H1 (cell line): ENCODE results near the gene JAKMIP1. TPM values are rescaled to one million over a fixed set of nuclear protein-coding genes. Genes with fewer than 3 reads are reported as not detected.

Experiments used
- BACH1 ChIP-seq: IDR thresholded peaks from 2 replicates; pipeline ENCODE4 v1.6.1; 2012; ENCODE audit warnings: low read length, improper control_type of control experiment
- MAX ChIP-seq: IDR thresholded peaks from 2 replicates; pipeline ENCODE4 v1.6.1; 2012; ENCODE audit warnings: inconsistent platforms
- NRF1 ChIP-seq: IDR thresholded peaks from 2 replicates; pipeline ENCODE4 v1.6.1; 2011; ENCODE audit warnings: mild to moderate bottlenecking, low read depth, low read length, improper control_type of control experiment
- POLR2A ChIP-seq, 2 experiments: IDR thresholded peaks; 1 replicate in 1 of 2; 2 replicates in 1 of 2; pipeline ENCODE4 v1.6.1; 2011; ENCODE audit warnings: low read depth in 2 of 2, low read length in 2 of 2, mild to moderate bottlenecking in 2 of 2; ENCODE audit errors: control extremely low read depth in 1 of 2
- POLR2AphosphoS5 ChIP-seq: IDR thresholded peaks from 2 replicates; pipeline ENCODE4 v1.6.1; 2011; ENCODE audit warnings: low read depth, low read length
- POU5F1 ChIP-seq: IDR thresholded peaks from 2 replicates; pipeline ENCODE4 v1.6.1; 2011; ENCODE audit warnings: low read depth, mild to moderate bottlenecking, low read length, moderate library complexity
- RNF2 ChIP-seq: fragments of 200-900, 300-1000 bp; sonication (generic); IDR thresholded peaks from 2 replicates; pipeline ENCODE4 v1.7.1; 2016; ENCODE audit warnings: borderline replicate concordance, low read depth, mild to moderate bottlenecking, antibody characterized with exemption, low read length; ENCODE audit not compliant: poor library complexity, severe bottlenecking; ENCODE audit errors: missing control alignments
- SAP30 ChIP-seq: fragments of 300-600 bp; sonication (generic); IDR thresholded peaks from 2 replicates; pipeline ENCODE4 v1.7.1; 2012; ENCODE audit warnings: low read length, moderate library complexity, mild to moderate bottlenecking, inconsistent platforms; ENCODE audit not compliant: insufficient read depth, insufficient replicate concordance
- SP1 ChIP-seq: IDR thresholded peaks from 2 replicates; pipeline ENCODE4 v1.6.1; 2011; ENCODE audit warnings: low read depth, low read length
- SP2 ChIP-seq: IDR thresholded peaks from 2 replicates; pipeline ENCODE4 v1.6.1; 2012; ENCODE audit warnings: mild to moderate bottlenecking, low read length, inconsistent platforms
- SRF ChIP-seq: IDR thresholded peaks from 2 replicates; pipeline ENCODE4 v1.6.1; 2011; ENCODE audit warnings: mild to moderate bottlenecking, low read depth, low read length, moderate library complexity
- ZNF274 ChIP-seq: IDR thresholded peaks from 2 replicates; pipeline ENCODE4 v1.7.0; 2012; ENCODE audit warnings: low read length, borderline replicate concordance; ENCODE audit errors: extremely low read depth
- polyA plus RNA-seq, 7 experiments: library from polyadenylated mRNA; depleted of rRNA in 3 of 7; stranded (reverse) in 5 of 7; unstranded in 2 of 7; fragments of >200 nt in 5 of 7; fragments of 200-250 nt in 2 of 7; gene quantifications; 1 replicate in 5 of 7; 2 replicates in 1 of 7; 4 replicates in 1 of 7; pipeline versions ENCODE4 v1.2.1 to v1.2.3, GENCODE V29; 2011 to 2013; ENCODE audit warnings: missing spikeins in 2 of 7, mixed read lengths in 2 of 7
- total RNA-seq: library from RNA; stranded (reverse); fragmentation: NEBNext Ultra II Directional; extraction: Animal tissue kit (Norgen Biotek cat#: 25700); gene quantifications from 2 replicates; pipeline ENCODE4 v1.2.1, GENCODE V29; 2021
- TF ChIP-seq, protein P1 (sequence below): fragments of 300-600 bp; sonication (generic); IDR thresholded peaks from 2 replicates; pipeline ENCODE4 v1.7.1; 2012; ENCODE audit warnings: low read length, moderate library complexity, mild to moderate bottlenecking, inconsistent platforms; ENCODE audit not compliant: insufficient replicate concordance

JAKMIP1 gene
- total and polyA plus RNA-seq, 2 of the 8 experiments (the other 6 are each of a cell fraction or from before 2014, with no cell fraction given) = 2.5 to 4.4 TPM

GRCh38 chr4:6198278-6198677 lies 2.1 kb downstream of the JAKMIP1 start (continued):
- TF ChIP-seq, protein P1, sequence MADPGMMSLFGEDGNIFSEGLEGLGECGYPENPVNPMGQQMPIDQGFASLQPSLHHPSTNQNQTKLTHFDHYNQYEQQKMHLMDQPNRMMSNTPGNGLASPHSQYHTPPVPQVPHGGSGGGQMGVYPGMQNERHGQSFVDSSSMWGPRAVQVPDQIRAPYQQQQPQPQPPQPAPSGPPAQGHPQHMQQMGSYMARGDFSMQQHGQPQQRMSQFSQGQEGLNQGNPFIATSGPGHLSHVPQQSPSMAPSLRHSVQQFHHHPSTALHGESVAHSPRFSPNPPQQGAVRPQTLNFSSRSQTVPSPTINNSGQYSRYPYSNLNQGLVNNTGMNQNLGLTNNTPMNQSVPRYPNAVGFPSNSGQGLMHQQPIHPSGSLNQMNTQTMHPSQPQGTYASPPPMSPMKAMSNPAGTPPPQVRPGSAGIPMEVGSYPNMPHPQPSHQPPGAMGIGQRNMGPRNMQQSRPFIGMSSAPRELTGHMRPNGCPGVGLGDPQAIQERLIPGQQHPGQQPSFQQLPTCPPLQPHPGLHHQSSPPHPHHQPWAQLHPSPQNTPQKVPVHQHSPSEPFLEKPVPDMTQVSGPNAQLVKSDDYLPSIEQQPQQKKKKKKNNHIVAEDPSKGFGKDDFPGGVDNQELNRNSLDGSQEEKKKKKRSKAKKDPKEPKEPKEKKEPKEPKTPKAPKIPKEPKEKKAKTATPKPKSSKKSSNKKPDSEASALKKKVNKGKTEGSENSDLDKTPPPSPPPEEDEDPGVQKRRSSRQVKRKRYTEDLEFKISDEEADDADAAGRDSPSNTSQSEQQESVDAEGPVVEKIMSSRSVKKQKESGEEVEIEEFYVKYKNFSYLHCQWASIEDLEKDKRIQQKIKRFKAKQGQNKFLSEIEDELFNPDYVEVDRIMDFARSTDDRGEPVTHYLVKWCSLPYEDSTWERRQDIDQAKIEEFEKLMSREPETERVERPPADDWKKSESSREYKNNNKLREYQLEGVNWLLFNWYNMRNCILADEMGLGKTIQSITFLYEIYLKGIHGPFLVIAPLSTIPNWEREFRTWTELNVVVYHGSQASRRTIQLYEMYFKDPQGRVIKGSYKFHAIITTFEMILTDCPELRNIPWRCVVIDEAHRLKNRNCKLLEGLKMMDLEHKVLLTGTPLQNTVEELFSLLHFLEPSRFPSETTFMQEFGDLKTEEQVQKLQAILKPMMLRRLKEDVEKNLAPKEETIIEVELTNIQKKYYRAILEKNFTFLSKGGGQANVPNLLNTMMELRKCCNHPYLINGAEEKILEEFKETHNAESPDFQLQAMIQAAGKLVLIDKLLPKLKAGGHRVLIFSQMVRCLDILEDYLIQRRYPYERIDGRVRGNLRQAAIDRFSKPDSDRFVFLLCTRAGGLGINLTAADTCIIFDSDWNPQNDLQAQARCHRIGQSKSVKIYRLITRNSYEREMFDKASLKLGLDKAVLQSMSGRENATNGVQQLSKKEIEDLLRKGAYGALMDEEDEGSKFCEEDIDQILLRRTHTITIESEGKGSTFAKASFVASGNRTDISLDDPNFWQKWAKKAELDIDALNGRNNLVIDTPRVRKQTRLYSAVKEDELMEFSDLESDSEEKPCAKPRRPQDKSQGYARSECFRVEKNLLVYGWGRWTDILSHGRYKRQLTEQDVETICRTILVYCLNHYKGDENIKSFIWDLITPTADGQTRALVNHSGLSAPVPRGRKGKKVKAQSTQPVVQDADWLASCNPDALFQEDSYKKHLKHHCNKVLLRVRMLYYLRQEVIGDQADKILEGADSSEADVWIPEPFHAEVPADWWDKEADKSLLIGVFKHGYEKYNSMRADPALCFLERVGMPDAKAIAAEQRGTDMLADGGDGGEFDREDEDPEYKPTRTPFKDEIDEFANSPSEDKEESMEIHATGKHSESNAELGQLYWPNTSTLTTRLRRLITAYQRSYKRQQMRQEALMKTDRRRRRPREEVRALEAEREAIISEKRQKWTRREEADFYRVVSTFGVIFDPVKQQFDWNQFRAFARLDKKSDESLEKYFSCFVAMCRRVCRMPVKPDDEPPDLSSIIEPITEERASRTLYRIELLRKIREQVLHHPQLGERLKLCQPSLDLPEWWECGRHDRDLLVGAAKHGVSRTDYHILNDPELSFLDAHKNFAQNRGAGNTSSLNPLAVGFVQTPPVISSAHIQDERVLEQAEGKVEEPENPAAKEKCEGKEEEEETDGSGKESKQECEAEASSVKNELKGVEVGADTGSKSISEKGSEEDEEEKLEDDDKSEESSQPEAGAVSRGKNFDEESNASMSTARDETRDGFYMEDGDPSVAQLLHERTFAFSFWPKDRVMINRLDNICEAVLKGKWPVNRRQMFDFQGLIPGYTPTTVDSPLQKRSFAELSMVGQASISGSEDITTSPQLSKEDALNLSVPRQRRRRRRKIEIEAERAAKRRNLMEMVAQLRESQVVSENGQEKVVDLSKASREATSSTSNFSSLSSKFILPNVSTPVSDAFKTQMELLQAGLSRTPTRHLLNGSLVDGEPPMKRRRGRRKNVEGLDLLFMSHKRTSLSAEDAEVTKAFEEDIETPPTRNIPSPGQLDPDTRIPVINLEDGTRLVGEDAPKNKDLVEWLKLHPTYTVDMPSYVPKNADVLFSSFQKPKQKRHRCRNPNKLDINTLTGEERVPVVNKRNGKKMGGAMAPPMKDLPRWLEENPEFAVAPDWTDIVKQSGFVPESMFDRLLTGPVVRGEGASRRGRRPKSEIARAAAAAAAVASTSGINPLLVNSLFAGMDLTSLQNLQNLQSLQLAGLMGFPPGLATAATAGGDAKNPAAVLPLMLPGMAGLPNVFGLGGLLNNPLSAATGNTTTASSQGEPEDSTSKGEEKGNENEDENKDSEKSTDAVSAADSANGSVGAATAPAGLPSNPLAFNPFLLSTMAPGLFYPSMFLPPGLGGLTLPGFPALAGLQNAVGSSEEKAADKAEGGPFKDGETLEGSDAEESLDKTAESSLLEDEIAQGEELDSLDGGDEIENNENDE = no peak
- TF ChIP-seq SRF = no peak
- no peak for TF ChIP-seq POLR2AphosphoS5
- no peak for TF ChIP-seq BACH1
- TF ChIP-seq POU5F1 = no peak
- TF ChIP-seq POLR2A (IDR thresholded peaks at IDR 0.05; ENCODE audit: control extremely low read depth in 1 of 2, low read depth in 2 of 2, low read length in 2 of 2) = no peak
- TF ChIP-seq SAP30 = no peak
- TF ChIP-seq SP2 = no peak
- TF ChIP-seq NRF1 = no peak
- no peak for TF ChIP-seq ZNF274
- no peak for TF ChIP-seq SP1
- TF ChIP-seq RNF2 = no peak
- TF ChIP-seq MAX = no peak
